SK-N-MC (cell line): ENCODE measurements around the gene COL4A4.

Experiments used
- DNase-seq: peaks from one replicate; pipeline ENCODE4 v3.0.0-alpha.2; 2011; ENCODE audit warnings: low read depth, low spot score
- H3K27ac ChIP-seq: fragments of 200-600 bp; sonication (generic); 2 replicates; pipeline ENCODE4 v1.5.1; 2016; ENCODE audit warnings: mixed run types
- H3K36me3 ChIP-seq: fragments of 200-600 bp; sonication (generic); 2 replicates; pipeline ENCODE4 v1.6.1; 2017; ENCODE audit warnings: antibody characterized with exemption, low read length, mixed read lengths; ENCODE audit not compliant: insufficient read depth
- H3K4me3 ChIP-seq: fragments of 200-600 bp; sonication (generic); 2 replicates; pipeline ENCODE4 v1.5.1; 2016
- H3K9ac ChIP-seq: fragments of 200-600 bp; sonication (generic); 2 replicates; pipeline ENCODE4 v1.8.0; 2017; ENCODE audit warnings: mixed run types, mixed read lengths; ENCODE audit not compliant: insufficient read length
- H3K9me3 ChIP-seq: fragments of 200-600 bp; sonication (generic); 2 replicates; pipeline ENCODE4 v1.6.1; 2017; ENCODE audit warnings: low read depth, mild to moderate bottlenecking, antibody characterized with exemption, low read length, moderate library complexity, mixed read lengths
- EZH2 ChIP-seq: fragments of 200-600 bp; sonication (generic); IDR thresholded peaks from one replicate; pipeline ENCODE4 v1.6.1; 2017; ENCODE audit warnings: antibody characterized with exemption
- FOXP2 ChIP-seq: optimal IDR thresholded peaks from 2 replicates; pipeline ENCODE3; 2011; ENCODE audit warnings: mild to moderate bottlenecking, moderate library complexity; ENCODE audit not compliant: insufficient read depth; ENCODE audit errors: extremely low read length, control extremely low read depth
- POLR2AphosphoS5 ChIP-seq: IDR thresholded peaks from 2 replicates; pipeline ENCODE4 v1.6.1; 2012; ENCODE audit warnings: mild to moderate bottlenecking, low read depth, low read length, borderline replicate concordance

Gene COL4A4

GRCh38 chr2:227192491-227192890, 28.5 kb upstream of the COL4A4 start:
- no peak overlapping the region for H3K9ac ChIP-seq
- H3K27ac ChIP-seq = no peak overlapping the region
- H3K9me3 ChIP-seq = no peaks in the 10 kb centered on the region
- TF ChIP-seq FOXP2 = no peak
- TF ChIP-seq POLR2AphosphoS5 = no peak
- no peak for TF ChIP-seq EZH2
- no peak overlapping the region for H3K4me3 ChIP-seq
- H3K36me3 ChIP-seq = no peaks in the 10 kb centered on the region
- no peak for DNase-seq

- no peak overlapping the region for H3K4me3 ChIP-seq
- DNase-seq = no peak
- H3K36me3 ChIP-seq = no peaks in the 10 kb centered on the region
- TF ChIP-seq FOXP2 = no peak
- TF ChIP-seq POLR2AphosphoS5 = no peak
- TF ChIP-seq EZH2 = no peak
- no peak overlapping the region for H3K9ac ChIP-seq
- H3K9me3 ChIP-seq = no peaks in the 10 kb centered on the region
- H3K27ac ChIP-seq = peak overlapping the region; percentile 49; the same call in 1 of the 2 replicates
Measured at GRCh38 chr2:227191367-227191766, 27.4 kb upstream of the COL4A4 start.

- Histone ChIP-seq H3K9ac (no peak overlapping the region), H3K4me3 (no peak overlapping the region), H3K27ac (no peak overlapping the region), H3K36me3 (no peaks in the 10 kb centered on the region), H3K9me3 (no peaks in the 10 kb centered on the region)
- TF ChIP-seq EZH2 (no peak), POLR2AphosphoS5 (no peak), FOXP2 (no peak)
- DNase-seq = no peak
Measured at GRCh38 chr2:227188292-227188691, 24.3 kb upstream of the COL4A4 start.

GRCh38 chr2:227186751-227187150, 22.7 kb upstream of the COL4A4 start:
- Histone ChIP-seq H3K4me3 (no peak overlapping the region), H3K36me3 (no peaks in the 10 kb centered on the region), H3K27ac (no peak overlapping the region), H3K9ac (no peak overlapping the region), H3K9me3 (no peaks in the 10 kb centered on the region)
- TF ChIP-seq FOXP2 (no peak), POLR2AphosphoS5 (no peak), EZH2 (no peak)
- peak; percentile 8 for DNase-seq

- no peak for TF ChIP-seq EZH2
- no peak for TF ChIP-seq FOXP2
- TF ChIP-seq POLR2AphosphoS5 = no peak
- Histone ChIP-seq H3K36me3 (no peaks in the 10 kb centered on the region), H3K9me3 (no peaks in the 10 kb centered on the region), H3K9ac (no peak overlapping the region), H3K4me3 (no peak overlapping the region), H3K27ac (no peak overlapping the region)
- no peak for DNase-seq
Measured at GRCh38 chr2:227185615-227186232, 21.7 kb upstream of the COL4A4 start.

GRCh38 chr2:227183657-227184367, 19.8 kb upstream of the COL4A4 start:
- no peak for DNase-seq
- H3K9me3 ChIP-seq = no peaks in the 10 kb centered on the region
- TF ChIP-seq FOXP2 = no peak
- no peak for TF ChIP-seq EZH2
- TF ChIP-seq POLR2AphosphoS5 = no peak
- no peak overlapping the region for H3K9ac ChIP-seq
- no peak overlapping the region for H3K4me3 ChIP-seq
- H3K27ac ChIP-seq = no peak overlapping the region
- H3K36me3 ChIP-seq = no peaks in the 10 kb centered on the region

GRCh38 chr2:227182765-227183164, 18.8 kb upstream of the COL4A4 start:
- no peak for TF ChIP-seq FOXP2
- no peak for TF ChIP-seq POLR2AphosphoS5
- Histone ChIP-seq H3K9me3 (no peaks in the 10 kb centered on the region), H3K9ac (no peak overlapping the region), H3K27ac (no peak overlapping the region), H3K36me3 (no peaks in the 10 kb centered on the region), H3K4me3 (no peak overlapping the region)
- no peak for DNase-seq

GRCh38 chr2:227180770-227181169, 16.8 kb upstream of the COL4A4 start:
- H3K4me3 ChIP-seq = no peak overlapping the region
- DNase-seq = no peak
- H3K9ac ChIP-seq = no peak overlapping the region
- H3K27ac ChIP-seq = no peak overlapping the region
- no peaks in the 10 kb centered on the region for H3K9me3 ChIP-seq
- H3K36me3 ChIP-seq = no peaks in the 10 kb centered on the region
- TF ChIP-seq EZH2 (no peak), FOXP2 (no peak), POLR2AphosphoS5 (no peak)

GRCh38 chr2:227179988-227180685, 16.1 kb upstream of the COL4A4 start:
- Histone ChIP-seq H3K36me3 (no peaks in the 10 kb centered on the region), H3K4me3 (no peak overlapping the region), H3K9me3 (no peaks in the 10 kb centered on the region), H3K27ac (no peak overlapping the region), H3K9ac (no peak overlapping the region)
- TF ChIP-seq FOXP2 = no peak
- no peak for TF ChIP-seq POLR2AphosphoS5
- TF ChIP-seq EZH2 = no peak
- DNase-seq = no peak
